Ascending aorta (tissue), 2 donors: ENCODE data around the gene SCO2. TPM values are rescaled to one million over a fixed set of nuclear protein-coding genes. Genes with fewer than 3 reads are reported as not detected.

Source experiments
- DNase-seq, 2 donors: peaks; one replicate each; pipeline ENCODE4 v3.0.0-alpha.2; 2019; ENCODE audit warnings: low spot score in 2 of 2
- H3K27ac ChIP-seq, 2 donors: fragments of 200-600 bp; sonication (generic); one replicate each; pipeline ENCODE4 v1.5.1; 2016 to 2017; ENCODE audit warnings: mild to moderate bottlenecking in 1 of 2
- H3K27me3 ChIP-seq: fragments of 200-600 bp; sonication (generic); one replicate; pipeline ENCODE4 v1.5.1; 2017
- H3K36me3 ChIP-seq, 2 donors: fragments of 200-600 bp; sonication (generic); one replicate each; pipeline ENCODE4 v1.5.1; 2016
- H3K4me1 ChIP-seq, 2 donors: fragments of 200-600 bp; sonication (generic); one replicate each; pipeline ENCODE4 v1.5.1; 2016 to 2017; ENCODE audit warnings: mild to moderate bottlenecking in 1 of 2
- H3K4me3 ChIP-seq, 2 donors: fragments of 200-600 bp; sonication (generic); one replicate each; pipeline ENCODE4 v1.5.1; 2016 to 2017; ENCODE audit warnings: mild to moderate bottlenecking in 1 of 2
- H3K9me3 ChIP-seq, 2 donors: fragments of 200-600 bp; sonication (generic); one replicate each; pipeline ENCODE4 v1.5.1; 2016
- CTCF ChIP-seq, 3 experiments: fragments of 200-600 bp in 2 of 3; fragments of 450-650 bp in 1 of 3; sonication (generic) in 2 of 3; IDR thresholded peaks; one replicate each; pipeline ENCODE4 v1.5.1; 2016 to 2019; ENCODE audit warnings: antibody characterized with exemption in 3 of 3, mild to moderate bottlenecking in 1 of 3, moderate library complexity in 1 of 3
- intact Hi-C: fragments of 100-400 bp; cut with DNase I; formaldehyde crosslinking; loops from one replicate; pipeline ENCODE4 v1.15.1; 2023
- total RNA-seq: library from RNA; depleted of rRNA; stranded (reverse); fragments of >200 nt; gene quantifications from one replicate; pipeline ENCODE4 v1.1.0, GENCODE V29; 2016

Gene SCO2
- total RNA-seq, 1 donor from 2014 or later, result not detected

DNA sequence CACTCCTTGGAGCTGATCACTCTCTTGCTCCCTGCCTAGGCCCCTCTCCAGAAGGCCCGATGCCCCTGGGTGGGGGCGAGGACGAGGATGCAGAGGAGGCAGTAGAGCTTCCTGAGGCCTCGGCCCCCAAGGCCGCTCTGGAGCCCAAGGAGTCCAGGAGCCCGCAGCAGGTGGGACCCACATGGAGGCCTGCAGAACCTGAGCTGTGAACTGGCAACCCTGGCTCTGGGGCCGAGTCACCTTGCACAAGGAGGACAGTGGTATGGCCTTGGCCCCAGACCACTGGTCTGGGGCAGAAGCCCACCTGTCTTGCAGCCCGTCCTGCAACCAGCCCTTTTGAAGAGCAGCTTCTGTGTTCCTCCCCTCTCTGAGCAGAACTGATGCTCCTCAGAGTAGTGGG, 6.2 kb downstream of the SCO2 start:
- no peaks in the 10 kb centered on the region for H3K27me3 ChIP-seq
- H3K27ac ChIP-seq, result no peak overlapping the region
- peaks cover 0 to 2% of the 10 kb centered on the region in 2 donors for H3K4me1 ChIP-seq
- H3K4me3 ChIP-seq, result no peak overlapping the region
- H3K36me3 ChIP-seq, result peaks cover 46 to 73% of the 10 kb centered on the region in 2 donors
- intact Hi-C loops, result no loop called here
- no peak for DNase-seq
- H3K9me3 ChIP-seq, result no peaks in the 10 kb centered on the region
- no peak for TF ChIP-seq CTCF (IDR thresholded peaks at IDR 0.05)

DNA sequence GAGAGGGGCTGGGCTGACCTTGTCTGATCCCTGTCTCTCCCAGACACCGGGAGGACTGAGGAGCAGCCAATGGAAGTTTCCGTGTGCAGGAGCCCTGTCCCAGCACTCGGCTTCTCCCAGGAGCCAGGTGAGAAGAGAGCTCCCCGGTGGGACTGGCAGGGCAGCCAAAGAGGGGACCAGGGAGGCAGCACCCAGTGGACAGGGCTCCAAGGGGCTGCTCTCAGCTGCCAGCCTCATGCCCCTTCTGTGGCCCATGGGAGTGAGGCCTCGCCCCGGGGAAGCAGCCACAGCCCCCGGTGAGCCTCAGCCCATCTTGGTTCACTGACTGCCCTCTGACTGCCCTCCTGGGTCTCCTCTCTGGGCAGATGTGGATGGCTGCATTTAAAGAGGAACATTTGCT, 6.8 kb downstream of the SCO2 start:
- no peaks in the 10 kb centered on the region for H3K4me1 ChIP-seq
- H3K4me3 ChIP-seq, result no peak overlapping the region
- intact Hi-C loops, result no loop called here
- H3K36me3 ChIP-seq, result peaks cover 46 to 68% of the 10 kb centered on the region in 2 donors
- H3K9me3 ChIP-seq, result no peaks in the 10 kb centered on the region
- no peak for DNase-seq
- TF ChIP-seq CTCF (IDR thresholded peaks at IDR 0.05), result no peak
- no peak overlapping the region for H3K27ac ChIP-seq
- no peaks in the 10 kb centered on the region for H3K27me3 ChIP-seq

DNA sequence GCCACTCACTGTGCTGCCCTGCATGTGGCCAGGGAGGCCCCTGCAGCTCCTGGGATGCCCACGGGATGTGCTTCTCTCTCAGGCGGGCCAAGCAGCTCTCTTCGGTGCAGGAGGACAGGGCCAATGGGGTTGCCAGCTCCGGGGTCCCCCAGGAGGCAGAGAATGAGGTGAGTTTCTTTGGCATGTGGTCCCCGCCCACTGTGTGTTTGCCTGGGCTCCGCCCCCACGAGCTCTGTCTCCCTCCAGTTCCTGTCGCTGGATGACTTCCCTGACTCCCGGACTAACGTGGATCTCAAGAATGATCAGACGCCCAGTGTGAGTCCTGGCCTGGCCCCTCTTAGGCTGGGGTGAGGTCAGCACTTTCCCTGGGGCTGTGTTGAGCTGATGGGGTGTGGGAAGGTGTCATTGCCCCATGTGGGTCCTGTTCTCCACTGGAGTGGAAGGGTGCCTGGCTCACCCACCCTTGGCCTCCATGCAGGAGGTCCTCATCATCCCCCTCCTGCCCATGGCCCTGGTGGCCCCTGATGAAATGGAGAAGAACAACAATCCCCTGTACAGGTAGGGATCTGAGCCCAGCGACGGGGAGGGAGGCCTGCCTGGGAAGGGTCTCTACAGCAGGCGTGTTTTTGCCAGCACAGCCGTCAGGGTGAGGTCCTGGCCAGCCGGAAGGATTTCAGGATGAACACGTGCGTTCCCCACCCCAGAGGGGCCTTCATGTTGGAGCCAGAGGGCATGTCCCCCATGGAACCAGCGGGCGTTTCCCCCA, 7.7 kb downstream of the SCO2 start:
- Histone ChIP-seq H3K27me3 (no peaks in the 10 kb centered on the region), H3K36me3 (peaks cover 41 to 59% of the 10 kb centered on the region in 2 donors), H3K27ac (no peak overlapping the region), H3K4me3 (no peak overlapping the region), H3K9me3 (no peaks in the 10 kb centered on the region), H3K4me1 (no peaks in the 10 kb centered on the region)
- no peak for TF ChIP-seq CTCF (IDR thresholded peaks at IDR 0.05)
- intact Hi-C loops, result no loop called here
- DNase-seq, result no peak

DNA sequence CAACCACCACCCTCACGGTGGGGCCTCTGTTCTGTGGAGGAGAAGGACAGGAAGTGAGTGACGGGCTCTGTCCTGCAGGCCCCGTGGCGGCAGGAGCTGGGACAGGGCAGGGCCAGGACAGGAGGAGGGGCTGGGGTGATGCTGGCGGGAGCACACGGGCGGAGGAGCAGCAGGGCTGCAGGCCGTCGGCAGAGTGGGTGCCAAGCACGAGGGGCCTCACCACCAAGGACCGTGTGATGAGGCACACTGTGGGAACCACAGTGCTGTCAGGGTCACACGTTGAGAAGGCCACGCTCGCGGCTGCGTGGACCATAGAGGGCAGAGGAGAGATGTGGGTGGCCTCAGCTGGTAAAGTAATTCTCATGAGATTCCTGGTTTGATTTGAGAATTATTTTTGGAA, 8.5 kb downstream of the SCO2 start:
- Histone ChIP-seq H3K9me3 (no peaks in the 10 kb centered on the region), H3K4me1 (no peaks in the 10 kb centered on the region), H3K27ac (no peak overlapping the region), H3K4me3 (no peak overlapping the region), H3K27me3 (no peaks in the 10 kb centered on the region), H3K36me3 (peaks cover 39 to 55% of the 10 kb centered on the region in 2 donors)
- TF ChIP-seq CTCF (IDR thresholded peaks at IDR 0.05), result no peak
- DNase-seq, result no peak
- intact Hi-C loops, result no loop called here

DNA sequence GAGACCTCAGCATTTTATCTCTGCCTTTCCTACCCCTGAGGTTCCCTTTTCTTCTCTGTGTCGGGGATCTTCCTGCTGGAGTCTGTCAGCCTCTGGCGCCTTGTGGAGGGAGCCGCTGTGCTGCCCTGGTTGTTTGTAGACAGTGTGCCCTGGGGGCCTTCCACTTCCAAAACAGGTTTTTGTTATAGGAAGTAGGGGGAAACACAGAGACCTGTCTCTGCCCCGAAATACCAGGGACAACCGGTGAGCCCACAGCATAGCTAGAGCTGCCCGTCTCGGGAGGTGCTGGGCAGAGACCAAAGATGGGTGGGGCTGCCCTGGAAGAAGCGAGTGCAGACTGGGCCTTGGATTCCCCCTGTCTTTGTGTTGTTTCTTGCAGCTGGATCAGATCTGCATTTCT, 9.3 kb downstream of the SCO2 start:
- Histone ChIP-seq H3K4me1 (no peaks in the 10 kb centered on the region), H3K27ac (no peak overlapping the region), H3K9me3 (no peaks in the 10 kb centered on the region), H3K27me3 (no peaks in the 10 kb centered on the region), H3K4me3 (no peak overlapping the region), H3K36me3 (peaks cover 36 to 47% of the 10 kb centered on the region in 2 donors)
- intact Hi-C loops, result no loop called here
- no peak for DNase-seq
- TF ChIP-seq CTCF (IDR thresholded peaks at IDR 0.05), result no peak
